Stimulated activated CD8-positive, alpha-beta memory T cell treated with anti-CD3 and anti-CD28 coated beads, Interleukin-7, amount 100 ng/mL, for 4 hours (primary cell): ENCODE measurements around the gene MFAP4.

Experiments used
- DNase-seq, 2 donors: peaks; one replicate each; pipeline ENCODE4 v3.0.0-alpha.2; 2020; ENCODE audit warnings: low read depth in 2 of 2

The MFAP4 gene

DNA sequence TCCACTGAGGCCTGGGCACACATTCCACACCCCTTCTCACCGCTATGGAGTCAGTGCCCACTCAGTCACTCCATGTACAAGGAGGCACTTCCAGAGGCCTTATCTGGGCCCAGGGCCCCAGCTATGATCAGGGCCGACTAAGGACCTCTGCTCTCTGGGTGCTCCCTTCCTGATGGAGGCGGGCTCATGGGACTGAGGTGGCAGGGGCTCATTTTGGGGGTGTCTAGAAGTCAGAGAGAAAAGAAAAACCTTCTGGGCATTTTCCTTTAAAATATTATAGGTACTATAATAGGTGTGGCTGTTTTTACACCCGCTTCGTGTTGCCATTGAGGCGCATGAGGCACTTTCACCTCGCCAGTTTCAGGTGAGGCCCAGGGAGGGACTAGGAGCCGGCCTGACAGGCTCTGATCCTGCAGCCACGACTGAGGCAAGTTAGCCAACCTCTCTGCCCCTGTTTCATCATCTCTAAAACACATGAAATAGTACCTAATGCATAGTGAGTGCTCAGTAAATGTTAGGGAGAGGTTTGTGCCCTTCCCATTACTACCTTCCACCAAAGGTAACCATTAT is 38.8 kb downstream of the MFAP4 start:
- no peak for DNase-seq

DNA sequence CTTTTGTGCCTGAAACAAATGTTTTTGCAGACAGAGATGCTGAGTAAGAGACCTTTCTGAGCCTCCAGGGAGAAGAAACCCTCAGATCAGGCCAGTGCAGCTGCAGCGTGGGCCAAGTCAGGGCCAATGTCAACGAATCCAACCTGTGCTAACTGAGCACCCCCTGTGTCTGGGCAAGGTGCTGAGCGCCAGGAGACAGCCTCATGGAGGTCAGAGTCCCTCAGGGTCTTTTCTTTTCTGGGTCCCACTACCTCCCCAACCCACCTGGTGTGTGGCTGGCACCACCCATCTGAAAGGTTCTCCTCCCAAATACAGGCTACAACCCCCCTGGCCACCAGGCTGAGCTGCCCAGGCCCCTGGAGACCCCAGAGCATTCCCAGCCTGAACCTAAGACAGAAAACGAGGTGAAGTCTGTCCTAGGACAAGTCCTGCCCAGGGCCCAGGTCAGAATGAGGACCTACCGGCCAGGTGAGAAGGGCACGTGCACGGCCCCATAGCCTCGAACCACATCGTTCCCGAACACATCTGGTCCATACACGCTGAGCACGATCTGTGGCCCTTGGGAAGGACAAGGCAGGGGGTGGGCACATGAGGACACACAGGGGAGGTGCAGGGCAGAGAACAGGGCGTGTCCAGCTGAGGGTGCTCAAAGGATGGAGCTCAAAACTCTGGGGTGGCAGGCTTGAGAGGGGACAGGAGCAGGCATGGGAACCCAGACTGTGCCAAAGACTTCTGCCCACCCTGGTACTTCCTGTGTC is 39.5 kb downstream of the MFAP4 start:
- DNase-seq, result no peak

DNA sequence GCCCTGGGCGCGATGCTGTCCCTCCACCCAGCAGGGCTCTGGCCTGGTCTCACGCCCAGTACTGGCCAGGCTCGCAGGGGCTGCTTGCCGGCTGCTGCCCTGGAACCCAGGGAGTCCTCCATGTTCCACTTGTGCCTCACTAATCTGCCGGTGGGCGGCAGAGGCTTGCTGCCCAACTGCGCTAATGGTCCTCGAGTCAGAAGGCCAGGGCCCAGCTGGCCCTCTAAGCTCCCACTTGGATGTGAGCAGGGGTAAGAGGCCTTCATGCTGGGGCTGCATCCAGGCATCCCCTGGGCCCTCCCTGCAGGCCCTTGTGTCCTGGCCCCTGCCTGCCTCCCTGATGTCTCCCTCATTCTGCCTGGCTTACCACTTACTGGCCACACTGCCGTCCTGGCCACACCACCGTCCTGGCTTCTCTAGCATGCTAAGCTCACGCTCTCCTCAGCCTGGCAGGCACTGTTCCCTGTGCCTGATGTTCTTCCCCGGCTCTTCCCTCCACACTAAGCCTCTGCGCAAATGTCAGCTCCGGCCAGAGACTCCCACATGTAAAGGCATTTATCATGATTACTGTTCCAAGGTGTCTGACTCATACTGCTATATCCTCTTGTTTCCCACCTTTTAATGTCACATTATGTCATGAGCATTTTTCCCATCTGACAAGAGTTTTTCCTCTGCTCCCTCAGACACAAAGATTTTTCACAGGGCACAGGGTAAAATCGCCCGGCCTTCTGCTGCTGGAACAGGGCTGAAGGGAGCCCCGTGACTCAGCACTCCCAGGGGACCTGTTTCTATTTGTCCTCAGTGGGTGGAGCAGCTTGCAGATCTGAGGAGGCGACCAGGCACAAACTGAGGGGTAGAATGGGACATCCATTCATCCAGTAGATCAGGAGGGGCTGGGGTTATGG is 40.4 kb downstream of the MFAP4 start:
- DNase-seq, result no peak

DNA sequence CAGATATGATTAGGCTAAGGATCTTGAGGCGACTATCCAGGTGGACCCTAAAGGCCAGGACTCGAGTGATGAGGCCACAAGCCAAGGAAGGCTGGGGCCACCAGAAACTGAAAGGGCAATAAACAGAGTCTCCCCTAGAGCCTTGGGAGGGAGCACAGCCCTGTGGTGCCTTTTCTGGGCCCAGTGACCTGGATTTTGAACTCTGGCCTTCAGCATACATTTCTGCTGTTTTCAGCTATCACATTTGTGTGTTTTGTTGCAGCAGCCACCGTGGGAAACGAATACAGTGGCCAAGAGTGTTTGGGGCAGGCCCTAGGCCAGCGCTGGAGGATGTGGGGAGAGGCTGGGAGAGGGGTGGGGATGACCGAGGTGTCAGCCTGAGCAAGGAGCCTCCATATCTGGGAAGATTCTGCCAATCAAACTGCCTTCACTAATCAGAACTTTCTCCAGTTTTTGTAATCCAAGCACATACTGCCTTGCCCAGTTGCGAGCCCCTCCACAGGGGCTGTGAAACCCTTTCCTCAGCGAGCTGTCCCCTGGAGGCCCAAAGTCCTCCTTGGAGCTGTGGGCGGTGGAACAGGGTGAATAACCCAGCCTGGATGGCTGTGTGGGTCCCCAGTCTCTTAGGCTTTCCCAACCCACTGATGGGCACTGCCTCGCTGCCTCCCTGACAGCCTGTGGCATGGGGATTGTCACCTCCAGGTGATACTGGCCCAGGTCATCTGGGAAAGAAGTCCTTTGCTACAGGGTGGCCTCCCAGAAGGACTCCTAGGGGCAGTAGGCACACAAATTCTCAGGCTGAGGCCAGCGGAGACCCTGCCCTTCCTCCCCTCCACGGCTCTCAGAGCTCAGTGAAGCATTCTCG is 41.3 kb downstream of the MFAP4 start:
- DNase-seq, result no peak

DNA sequence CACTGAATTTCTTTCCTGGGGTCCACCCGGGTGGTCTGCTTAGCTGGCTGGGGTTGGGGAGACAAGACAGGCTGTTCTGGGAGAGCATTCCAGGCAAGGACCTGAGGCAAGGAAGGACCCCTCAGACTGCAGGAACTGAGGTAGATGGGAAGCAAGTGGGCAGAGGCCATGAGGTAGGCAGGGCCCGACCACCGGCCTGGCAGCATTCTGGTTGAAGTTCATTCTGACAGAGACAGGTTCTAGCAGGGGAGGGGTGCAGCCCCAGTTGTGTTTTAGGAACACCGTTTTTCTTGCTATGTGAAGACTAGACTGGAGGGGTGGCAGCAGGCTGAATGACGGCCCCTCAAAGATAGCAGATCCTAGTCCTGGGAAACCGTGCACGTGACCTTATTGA is 41.9 kb downstream of the MFAP4 start:
- no peak for DNase-seq

DNA sequence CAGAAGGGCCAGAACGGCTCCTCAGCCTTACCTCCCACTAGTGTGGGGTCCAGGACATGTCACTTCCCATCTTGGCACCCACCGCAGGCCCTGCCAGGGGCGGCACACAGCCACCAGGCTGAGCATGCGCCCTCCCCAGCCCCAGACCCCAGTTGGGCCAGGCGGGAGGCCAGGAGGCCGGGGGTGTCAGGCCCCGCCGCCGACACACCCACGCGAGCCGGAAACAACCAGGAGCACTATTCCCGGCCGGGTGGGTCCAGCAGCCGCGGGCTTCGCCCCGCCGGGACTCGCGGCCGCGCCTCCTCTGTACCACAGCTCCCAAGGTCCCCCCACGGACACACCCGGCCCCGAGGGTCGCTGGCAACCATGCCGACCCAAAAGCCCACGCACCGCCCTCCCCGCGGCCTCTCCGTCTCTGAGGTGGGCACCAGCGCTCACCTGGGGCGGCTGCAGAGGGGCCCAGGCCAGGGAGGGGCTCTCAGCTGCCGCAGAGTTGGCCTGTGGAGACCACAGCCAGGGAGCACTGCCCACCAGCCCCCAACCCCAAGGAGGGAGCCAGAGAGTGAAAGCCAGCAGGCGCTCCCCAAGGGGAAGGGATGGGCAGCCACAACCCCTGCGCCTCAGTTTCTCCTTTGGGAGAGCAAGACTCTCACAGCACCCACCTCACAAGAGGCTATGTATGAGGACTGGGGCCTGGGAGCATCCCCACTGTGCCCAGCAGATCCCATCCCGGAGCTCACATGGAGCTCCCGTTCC is 42.5 kb downstream of the MFAP4 start:
- DNase-seq, result no peak

DNA sequence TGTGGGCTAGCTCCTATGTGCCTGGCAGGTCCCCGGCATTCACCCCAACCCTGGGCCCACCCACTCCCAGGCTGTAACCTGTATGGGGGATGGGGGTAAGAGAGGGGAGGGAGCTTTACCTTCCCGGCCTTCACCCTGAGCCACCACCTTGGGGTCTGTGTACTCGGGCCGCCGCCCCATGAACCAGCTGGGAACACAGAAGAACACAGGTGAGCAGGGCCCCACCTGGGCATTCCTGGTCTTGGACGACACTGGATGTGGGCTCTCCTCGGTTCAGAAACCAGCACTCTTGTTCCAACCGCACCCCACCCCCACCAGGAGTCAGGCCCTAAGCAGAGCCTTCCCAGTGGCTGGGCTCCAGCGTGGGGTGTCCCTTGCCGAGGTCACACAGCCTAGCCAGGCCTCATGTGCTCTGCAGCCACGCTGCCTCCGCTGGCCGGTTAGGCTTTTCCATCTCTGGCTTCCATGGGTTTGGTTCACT is 43.3 kb downstream of the MFAP4 start:
- DNase-seq, result no peak

DNA sequence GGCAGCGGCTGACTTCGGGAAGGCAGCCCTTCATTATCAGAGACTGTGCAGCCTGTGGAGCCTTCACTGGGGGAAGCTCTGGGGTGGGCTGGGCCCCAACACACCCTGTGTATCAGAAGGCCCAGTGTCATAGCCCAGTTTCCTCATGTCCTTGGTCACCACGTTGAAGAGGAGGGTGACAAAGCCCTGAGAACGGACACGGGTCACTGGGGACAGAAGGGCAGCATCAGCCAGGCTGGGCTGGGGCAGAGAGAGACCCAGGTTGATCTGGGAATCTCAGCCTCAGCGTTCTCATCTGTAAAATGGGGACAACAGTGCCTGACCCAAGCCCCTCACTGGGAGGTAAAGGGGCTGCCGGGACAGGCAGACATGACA is 43.7 kb downstream of the MFAP4 start:
- no peak for DNase-seq

DNA sequence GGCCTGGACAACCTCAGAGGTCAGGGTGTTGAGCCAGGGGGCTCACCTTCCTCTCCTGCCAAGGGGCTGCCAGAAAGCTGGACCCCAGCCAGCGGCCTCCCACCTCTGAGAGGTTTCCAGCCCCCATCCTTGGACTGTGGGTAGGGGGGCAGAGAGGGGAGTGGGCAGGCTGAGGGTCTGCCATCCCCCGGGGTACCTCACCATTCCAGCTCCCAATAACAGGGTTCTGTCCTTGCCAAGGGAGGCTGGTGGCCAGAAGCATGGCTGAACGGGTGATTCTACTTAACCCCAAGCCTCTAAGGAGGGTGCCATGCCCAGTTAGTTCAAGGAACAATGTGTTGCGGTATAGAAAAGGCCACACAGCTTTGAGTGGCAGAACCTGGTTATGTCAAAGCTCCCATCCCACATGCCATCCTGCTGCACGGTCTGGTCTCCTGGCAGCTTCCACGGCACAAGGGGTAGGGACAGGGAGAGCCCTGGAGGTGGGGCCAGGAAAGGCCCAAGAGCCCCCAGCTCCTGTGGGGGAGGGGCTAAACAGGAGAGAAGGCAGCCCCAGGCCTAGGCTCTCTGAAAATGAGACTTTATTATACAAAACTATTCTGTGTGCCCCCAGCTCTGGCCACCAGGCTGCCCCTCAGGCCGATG is 44.3 kb downstream of the MFAP4 start:
- DNase-seq, result no peak

DNA sequence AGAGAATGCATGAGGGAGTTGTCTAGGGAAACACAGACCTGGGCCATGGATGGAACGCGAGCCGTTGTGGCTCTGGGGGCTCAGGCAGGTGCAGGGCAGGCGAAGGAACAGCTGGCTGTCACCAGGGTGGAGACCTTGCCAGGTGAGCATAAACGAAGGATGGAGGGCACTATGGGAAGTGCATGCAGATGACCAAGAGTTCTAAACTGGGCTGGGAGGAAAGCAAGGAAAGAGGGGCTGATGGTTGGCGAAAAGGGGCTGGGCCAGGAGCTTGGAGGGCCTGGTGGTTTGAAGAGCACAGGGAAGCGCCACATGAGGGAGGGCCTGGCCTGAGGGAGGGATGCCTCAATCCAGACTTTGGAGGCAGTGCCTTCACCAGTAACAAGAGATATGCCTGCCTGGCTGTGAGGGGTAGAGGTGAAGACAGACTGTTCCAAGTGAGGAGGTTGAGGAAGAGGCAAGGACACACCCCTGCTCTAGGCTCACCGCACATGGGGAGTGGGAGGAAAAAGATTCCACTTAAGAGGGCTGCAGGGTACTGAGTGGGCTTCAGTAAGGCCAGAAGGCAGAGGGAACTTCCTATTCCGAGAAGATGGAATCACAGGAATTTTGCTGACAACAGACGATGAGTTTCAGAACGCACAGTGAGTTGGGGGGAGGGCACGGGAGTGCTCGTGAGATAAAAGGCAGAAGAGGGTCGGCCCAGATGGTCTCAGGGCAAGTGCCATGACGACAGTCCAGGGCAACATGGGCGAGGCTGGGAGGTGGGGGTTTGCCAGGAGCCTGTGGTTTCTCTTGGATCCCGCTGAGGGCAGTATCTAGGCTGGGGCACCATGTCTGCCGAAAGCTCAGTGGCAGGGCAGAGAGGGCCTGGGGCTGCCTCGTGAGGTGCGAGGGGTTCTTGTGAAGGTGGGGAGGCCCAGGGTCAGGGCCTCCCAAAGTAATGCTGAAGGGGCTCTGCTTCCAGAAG is 45.1 kb downstream of the MFAP4 start:
- DNase-seq, result no peak

DNA sequence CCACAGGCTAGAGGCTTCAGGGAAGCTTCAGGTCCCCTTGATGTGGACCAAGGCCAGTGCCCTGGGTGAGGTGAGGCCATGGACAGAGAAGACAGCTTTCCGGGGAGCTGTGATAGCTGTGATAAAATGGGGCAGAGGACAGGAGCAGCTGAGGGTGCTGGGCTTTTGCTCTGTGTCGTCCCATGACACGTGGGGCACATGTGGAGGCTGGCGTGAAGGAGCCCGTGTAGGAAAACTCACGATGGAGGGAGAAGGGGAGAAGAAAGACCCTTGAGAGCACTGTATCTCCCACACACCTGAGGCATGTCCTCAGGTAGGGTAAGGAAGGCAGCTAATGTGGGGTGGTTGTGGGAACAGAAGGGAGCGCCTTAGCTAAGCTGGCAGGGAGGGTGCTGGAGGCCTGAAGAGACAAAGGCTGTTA is 45.8 kb downstream of the MFAP4 start:
- no peak for DNase-seq

DNA sequence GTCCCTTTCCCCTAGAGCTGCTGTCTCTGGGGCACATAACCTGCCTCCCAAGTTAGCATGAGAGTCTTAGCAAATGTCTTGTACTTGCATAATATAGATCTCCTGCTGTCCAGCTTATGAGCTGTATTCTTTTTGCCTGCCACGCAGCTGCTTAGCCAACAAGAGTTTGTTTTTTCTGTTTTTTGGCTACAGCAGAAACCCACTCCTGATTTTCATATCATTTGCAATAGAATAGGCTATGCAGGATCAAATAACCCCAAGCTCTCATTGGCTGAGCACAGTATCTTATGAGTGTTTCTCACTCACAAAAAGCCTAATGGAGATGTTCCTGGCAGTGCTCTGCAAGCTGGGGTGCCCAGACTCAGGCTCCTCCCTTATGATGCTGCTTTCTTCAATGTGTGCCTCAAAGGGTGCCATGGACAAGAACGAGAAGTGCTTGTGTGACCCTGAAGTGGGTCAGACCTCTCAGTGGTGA is 47.6 kb downstream of the MFAP4 start:
- DNase-seq, result no peak

DNA sequence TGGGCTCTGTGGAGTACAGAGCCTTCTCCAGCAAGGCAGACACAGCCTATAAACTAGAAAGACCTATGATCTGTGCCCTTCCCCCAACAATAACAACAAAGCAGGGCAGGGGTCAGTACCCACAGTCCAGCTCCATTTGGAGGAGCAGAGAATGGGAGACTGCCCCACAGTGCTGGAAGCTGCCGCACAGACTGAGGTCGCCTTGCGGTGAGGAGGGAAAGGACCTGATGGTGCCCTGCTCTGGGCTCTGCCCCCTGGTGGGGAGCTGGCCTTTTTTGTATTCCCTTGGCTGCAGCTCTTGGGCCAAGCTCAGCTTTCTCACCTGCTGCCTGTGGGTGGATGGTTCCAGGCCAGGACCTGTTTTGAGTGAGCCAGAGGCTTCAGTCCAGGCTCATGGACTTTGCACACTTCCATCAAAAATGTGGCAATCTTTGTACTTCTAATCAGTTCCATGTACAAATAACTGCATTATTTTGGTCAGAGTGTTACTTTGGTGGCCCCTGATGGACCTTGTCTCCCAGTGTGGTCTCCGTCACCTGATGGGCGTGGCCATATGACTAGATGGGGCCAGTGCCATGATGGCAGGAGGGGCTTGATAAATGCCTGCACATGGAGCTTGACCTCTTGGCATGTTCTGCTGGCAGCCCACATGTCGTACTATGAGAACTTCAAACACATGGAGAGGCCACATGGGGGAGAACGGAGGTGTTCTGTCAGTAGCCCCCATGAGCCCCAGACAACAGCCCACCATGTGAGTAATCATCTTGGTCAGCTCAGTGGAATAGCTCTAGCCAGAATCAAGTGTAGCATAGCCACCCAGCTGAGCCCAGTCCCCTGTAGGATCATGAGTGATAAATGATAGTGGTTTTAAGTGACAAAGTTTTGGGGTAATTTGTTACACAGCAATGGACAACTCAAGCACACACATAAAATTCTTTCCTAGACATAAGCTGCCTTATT is 48.7 kb downstream of the MFAP4 start:
- DNase-seq, result peak; percentile 9 to 41

DNA sequence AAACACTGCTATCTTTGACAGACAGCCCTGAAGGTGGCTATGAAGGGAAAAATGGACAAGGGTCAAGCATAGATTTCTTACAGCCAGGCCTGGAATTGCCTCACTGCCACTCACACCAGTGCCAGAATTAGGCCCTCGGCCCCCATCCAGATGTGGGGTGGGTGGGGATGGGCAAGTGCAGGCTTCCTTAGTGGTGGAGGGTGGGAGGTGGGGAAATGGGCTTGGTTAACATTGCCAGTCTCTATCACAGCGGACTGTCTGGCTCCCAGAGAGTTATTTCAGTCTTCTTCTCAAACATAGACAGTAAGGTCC is 49.3 kb downstream of the MFAP4 start:
- DNase-seq, result no peak

DNA sequence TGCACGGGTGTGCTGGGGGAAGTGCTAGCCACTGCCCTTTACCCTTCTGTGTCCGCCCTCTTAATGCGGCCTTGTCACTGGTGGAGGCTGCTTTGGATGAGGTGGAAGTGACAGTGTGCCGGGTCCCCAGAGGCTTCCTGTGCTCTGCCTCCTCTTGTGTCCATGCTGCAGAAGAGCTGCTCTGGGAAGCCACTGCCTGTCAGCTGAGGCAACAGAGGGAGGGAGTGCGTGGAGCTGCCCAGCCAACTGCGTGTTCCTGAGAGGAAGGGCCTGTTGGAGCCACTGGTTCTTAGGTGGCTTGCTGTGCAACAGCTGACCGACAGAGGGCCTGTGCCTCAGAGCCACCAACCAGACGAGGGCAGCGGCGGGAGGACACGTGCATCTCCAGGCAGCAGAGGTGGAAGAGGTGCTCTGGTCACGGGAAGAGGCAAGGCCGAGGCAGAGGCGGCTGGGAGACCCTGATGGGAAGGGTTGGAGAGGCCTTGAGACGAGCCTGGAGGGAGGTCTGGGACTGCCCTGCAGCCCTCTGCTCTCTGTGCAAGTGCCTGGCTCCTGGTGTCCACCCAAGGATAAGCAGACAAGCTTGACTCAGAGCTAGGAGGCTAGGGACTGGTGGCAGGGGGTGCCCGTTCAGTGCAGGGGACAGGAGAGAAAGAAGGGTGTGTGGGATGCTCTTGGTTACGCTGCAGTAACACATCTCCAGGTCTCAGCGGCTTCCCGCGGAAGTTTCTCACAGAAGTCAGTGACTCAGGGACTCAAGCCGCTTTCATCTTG is 49.9 kb downstream of the MFAP4 start:
- no peak for DNase-seq

DNA sequence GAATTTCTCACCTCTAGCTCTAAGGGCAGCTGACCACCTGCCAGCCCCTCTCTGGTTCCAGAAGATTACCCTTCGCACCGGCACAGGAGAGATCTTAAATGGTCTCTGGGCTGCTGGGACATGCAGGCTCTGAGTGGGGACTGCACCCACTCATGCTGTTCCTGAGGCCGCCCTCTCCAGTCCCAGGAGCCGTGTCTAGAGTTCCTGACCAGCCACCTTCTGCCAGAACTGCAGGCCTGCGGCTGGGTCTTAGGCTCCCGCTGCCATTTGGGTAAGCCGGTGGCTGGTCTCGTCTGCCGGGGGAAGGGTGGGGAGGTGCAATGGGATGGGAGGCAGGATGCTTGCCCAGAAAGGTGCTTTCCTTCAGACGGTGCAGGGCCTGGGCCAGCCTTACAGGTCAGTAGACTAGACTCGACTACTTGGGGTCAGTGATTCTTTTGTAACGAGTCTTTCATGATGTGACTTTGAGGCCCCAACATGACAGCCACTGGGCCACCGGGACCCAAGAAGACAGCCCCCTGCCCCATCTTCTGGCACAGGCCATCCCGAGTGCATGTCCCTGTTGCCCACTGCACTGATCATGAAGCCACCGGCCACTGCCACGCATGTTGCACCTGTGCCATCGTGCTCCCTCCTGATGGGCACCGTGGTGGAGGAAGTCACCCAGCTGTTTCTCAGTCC is 50.9 kb downstream of the MFAP4 start:
- DNase-seq, result no peak

DNA sequence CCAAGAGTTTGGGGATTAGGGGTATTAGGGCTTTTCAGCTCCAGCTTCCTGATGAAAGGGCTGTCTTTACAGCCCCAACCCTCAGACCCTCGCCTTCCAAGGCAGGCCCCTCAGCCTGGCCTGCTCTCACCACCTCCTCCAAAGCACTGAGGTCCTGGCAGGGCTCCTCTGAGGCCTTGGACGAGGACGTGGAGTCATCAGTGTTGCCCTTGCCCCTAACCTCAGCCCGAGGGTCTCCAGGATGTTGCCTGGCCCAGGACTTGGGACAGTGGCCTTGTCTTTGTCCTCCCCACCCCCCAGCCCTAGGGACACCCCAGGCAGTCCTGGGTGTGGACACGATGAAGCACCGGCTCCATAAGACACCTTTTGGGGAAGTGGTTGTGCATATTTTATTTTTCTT is 52.7 kb downstream of the MFAP4 start:
- DNase-seq, result no peak
